GM04504 (cell line): ENCODE measurements around the gene VMAC.
A peak's percentile ranks its signal among the peaks of the same experiment; 100 is the strongest.

Source experiments
- DNase-seq: peaks from one replicate; pipeline ENCODE4 v3.0.0-alpha.2; 2012; ENCODE audit warnings: low read depth

The VMAC gene

DNA sequence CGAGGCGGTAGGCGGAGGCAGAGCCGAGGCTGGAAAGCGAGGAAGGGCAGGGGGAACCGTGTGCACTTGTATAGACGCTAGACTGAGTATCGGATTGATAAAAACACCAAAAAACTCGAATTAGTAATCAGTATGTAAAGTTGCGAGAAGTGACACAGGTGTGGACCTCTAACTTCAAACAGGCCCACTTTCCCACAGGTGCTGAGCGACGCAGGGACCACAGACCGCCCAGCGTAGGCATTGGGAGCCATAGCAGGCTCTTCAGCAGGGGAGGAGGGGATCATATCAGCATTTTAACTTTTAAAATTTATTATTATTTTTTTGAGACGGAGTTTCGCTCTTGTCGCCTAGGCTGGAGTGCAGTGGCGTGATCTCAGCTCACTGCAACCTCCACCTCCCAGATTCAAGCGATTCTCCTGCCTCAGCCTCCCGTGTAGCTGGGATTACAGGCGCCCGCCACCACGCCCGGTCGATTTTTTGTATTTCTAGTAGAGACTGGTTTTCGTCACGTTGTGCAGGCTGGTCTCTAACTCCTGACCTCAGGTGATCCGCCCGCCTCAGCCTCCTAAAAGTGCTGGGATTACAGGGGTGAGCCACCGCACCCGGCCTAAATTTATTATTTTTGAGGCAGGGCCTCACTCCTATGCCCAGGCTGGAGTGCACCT, 574 bp downstream of the VMAC start:
- DNase-seq = no peak

DNA sequence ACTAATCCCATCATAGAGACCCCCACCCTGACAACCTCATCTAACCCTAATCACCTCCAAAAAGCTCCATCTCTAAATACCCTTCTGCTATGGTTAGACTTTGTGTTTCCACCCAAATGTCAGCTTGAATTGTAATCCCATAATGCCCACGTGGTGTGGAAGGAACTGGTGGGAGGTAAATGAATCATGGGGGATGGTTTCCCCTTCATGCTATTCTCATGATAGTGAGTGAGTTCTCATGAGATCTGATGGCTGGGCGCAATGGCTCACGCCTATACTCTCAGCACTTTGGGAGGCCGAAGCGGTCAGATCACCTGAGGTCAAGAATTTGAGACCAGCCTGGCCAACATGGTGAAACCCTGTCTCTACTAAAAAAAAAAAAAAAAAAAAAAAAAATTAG, 2.6 kb downstream of the VMAC start:
- DNase-seq = no peak

DNA sequence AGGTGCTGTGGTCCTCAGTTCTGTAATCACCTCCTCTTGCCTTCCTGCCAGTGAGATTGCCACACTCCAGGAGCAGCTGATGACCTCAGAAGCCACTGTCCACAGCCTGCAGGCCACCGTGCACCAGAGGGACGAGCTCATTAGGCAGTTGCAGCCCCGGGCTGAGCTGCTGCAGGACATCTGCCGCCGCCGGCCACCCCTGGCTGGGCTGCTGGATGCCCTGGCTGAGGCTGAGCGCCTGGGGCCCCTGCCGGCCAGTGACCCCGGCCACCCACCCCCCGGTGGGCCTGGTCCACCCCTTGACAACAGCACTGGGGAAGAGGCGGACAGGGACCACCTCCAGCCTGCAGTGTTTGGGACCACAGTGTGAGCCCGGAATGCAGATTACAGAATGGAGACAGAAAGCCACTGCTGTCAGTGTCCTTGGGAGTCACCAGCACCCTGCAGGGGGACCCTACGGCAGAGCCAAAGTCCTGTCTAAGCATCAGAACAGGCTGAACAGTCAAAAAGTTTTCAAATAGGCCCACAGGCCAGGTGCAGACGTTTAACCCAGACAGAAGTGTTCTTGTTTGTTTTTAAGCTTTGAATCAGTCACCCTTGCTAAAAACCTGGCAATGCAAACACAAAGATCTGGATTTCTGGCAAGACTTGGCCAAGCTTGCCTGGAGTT, 4.2 kb downstream of the VMAC start:
- no peak for DNase-seq

DNA sequence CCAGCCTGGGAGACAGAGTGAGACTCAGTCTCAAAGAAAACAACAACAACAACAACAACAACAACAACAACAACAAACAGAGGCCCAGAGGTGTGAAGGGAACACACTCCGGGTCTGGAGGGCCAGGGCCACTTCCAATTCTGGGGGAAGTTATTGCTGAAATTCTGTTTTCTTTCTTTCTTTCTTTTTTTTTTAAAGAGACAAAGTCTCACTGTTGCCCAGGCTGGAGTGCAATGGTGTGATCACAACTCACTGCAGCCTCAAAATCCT, 5.9 kb downstream of the VMAC start:
- no peak for DNase-seq

DNA sequence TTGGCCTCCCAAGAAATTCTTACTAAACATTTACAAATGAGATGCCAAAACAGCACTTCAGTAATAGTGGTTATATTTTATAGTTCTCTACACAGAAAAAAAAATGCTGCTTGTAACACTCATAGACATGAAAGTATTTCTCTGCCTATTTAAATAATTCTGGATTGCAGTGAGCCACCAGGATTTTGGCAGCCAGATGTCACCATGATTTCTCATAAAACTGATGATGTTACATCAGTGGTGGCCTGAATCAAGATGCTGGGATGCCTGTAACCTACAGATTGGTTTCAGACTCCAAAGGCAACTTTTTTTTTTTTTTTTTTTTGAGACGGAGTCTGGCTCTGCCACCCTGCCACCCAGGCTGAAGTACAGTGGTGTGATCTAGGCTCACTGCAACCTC, 6.7 kb downstream of the VMAC start:
- DNase-seq = peak; percentile 24

DNA sequence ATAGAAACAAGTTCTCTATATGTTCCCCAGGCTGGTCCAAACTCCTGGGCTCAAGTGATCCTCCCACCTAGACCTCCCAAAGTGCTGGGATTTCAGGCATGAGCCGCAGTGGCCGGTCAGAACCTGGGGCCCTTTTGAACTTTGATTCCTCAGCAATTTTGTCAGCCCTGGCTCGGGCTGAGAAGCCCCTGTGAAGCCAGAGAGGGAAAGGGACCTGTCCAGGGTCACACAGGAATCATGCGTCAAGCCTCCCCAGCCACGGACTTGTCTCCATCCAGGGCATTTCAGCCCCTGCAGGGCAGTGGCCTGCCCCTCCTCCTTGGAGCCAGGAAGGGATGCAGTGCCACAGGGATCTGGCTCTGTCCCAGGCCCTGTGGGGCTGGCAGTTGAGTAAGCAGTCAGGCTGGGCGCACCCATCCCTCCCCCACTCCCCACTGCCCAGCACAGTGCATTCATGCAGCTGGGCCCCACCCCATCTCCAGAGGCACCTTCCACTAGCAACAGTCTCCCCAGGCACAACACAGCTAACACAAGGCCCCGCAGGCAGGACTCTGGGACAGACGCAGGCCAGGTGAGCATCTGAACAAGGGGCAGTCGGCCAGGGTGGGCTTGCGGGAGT, 9.2 kb downstream of the VMAC start, which contains the start of gene CAPS:
CAPS (plus strand) TSS at position 516 of the 619 bp plus-strand sequence. CDS start 153 bp downstream, outside the sequence.
- DNase-seq = peak; percentile 47

DNA sequence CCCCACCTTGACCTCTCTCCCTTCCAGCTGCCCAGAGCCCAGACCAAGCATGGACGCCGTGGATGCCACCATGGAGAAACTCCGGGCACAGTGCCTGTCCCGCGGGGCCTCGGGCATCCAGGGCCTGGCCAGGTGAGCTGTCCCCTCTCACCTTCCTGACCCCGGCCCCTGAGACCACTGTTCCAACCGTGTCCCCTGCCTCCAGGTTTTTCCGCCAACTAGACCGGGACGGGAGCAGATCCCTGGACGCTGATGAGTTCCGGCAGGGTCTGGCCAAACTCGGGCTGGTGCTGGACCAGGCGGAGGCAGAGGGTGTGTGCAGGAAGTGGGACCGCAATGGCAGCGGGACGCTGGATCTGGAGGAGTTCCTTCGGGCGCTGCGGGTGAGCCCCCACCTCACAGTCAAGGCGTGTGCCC, 9.7 kb downstream of the VMAC start:
- DNase-seq = no peak

DNA sequence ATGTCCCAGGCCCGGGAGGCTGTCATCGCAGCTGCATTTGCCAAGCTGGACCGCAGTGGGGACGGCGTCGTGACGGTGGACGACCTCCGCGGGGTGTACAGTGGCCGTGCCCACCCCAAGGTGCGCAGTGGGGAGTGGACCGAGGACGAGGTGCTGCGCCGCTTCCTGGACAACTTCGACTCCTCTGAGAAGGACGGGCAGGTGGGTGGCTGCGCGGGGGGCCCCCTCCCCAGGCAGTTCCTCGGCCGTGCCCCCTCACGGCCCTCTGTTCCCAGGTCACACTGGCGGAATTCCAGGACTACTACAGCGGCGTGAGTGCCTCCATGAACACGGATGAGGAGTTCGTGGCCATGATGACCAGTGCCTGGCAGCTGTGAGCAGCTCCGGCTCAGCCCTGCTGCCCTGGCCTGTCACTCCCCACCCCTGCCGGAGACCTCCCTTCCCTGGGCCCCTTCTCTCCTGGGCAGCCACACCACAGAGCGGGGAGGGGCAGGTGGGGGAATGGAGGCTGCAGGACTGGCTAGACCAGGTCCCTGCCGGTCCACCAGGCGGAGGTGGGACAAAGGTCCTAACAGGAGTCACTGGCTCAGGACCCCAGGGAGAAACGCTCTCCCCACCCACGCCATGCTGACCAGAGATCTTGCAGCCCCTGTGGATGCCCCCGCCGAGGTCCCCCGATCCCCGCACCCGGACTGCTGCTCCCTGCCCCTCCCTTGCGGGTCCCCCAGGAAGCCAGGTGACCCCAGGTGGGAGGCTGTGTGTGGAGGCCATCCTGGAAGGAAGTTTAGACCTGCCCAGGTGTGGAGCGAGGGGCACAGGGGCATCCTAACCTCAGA, 10.5 kb downstream of the VMAC start:
- DNase-seq = no peak

DNA sequence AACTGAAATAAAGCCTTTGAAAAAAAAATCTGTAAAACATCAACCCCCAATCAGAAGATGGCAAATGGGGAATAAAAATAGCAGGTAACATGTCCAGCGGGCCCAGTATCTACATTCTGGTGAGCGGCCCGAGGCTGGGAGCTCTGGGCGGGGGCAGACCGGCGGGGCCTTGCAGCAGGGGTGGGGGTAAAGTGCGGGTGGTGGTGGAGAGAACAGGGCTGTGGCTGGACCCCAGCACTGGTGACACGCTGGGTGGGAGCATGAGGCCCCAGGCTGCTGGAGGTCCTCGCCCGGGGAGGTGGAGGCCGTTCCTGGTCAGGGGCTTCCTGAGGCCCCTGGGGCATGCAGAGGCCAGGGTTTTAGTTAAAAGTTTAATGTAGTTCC, 11.1 kb downstream of the VMAC start:
- DNase-seq = no peak

DNA sequence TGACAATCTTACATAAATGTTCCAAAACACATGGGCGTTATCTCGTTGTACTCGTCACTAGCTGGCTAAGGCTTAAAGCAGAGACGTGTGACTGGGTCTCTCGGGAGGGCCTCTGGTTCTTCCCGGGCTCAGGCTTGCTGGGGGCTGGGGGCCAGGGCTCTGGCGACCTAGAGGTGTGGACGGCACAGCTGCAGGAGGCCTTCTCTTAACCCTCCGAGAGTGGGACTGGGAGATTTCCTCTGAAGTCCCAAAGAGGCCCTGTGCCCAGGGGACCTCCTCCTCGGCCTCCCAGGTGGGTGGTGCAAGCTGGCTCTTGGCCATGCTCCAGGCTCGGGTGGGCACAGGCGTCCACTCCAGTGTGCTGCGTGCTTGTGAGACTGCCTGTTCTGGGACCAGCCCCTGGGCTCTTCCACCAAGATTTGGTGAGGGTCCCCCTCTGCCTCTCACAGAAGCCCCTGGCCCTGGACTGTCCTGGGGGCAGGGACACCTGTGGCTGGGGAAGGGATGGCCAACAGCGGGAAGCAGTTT, 11.6 kb downstream of the VMAC start:
- DNase-seq = no peak

DNA sequence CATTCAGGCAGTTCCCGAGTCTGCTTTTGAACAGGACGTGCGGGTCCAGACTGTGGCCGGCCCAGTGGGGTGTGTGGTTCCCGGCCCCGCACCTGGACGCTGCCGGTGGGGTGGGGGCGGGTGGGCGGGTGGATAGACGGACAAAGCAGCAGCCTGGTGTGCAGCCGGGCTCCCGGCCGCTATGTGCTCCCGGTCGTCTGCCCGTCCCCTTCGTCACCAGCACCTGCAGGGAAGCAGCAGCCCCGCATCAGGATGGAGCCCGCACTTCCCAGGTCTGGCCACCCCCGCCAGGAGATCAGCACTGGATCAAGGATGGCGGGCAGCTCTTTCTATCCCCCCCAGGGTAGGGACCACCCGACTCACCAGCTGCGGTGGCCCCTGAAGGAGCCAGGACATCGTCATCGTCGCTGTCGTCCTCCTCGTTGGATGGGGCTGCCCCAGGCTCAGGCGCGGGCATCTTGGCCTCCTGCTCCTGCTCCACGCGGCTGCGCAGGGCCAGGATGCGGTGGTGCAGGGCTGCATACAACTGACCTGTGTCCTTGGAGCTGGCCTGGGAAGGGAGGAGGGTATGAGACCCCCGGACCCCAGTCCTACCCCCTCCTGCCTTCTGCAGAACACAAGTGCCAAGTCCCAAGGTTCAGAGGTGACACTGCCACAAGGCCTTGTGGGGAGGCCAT, 12.9 kb downstream of the VMAC start:
- DNase-seq = no peak

DNA sequence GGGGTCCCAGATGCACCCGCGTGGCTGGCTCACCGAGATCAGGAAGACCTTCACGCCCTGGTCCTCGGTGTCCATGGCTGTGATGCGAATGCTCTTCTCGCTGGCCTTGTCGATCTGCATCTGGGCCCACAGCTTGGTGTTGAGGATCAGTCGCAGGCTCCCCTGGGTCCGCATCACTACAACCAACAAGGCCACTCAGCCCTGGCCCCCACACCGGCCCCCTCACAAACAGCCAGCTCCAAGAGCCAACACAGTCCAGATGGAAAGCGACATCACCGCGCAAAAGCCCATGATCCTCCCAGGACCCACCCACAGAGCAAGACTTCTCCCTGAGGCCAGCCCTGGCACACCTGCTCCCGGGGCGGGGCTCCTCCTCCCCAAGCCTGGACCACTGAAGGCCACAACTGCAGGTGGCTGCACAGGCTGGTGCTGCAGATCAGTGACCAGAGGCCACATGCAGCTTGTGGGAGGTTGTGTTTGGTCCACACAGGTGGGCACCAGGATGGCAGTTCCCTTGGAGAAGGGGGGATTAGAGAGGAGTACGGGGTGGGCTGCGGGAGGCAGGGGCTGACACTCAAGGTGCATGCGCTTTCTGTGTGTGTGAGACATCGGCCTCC, 13.9 kb downstream of the VMAC start:
- DNase-seq = no peak

DNA sequence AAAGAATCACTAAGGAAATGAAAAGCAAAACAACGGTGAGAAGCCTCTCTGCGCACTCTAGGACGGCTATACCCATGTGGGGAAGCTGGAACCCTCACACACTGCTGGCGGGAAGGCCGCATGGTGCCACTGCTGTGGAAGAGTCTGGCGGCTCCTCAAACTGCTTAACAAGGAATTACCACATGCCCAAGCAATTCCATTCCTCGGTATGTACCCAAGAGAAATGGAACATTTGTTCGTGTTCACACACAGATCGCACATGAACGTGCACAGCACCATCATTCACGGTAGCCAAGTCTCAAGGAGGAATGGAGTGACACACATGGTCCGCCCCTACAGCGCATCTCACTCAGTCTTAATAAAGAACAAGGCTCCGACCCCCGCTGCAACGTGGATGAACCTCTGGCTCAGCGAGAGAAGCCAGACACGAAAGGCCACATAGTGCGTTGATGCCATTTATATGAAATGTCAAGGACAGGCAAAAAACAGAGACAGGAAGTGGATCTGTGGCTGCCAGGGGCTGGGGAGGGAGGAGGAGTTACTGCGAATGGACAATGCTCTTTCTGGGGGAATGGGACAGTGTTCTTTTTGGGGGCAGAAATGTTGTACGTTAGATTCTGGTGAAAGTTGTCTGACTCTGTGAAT, 17.0 kb downstream of the VMAC start:
- no peak for DNase-seq

DNA sequence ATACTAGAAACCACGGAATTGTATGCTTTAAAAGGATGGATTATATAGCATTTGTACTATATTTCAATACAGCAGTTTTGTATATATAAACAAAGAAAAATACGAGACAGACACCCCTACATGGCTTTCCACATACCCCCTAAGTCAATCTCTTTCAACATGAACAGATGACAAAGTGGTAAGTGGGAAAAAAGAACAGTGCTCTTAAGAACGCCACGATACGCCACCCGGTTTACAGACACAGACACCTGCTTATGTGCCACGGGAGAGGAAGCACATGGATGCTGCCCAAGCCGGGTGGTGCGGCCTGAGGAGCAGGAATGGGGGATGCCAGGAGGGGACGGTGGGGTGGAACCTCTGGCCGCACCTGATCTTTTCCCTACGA, 17.5 kb downstream of the VMAC start:
- no peak for DNase-seq

DNA sequence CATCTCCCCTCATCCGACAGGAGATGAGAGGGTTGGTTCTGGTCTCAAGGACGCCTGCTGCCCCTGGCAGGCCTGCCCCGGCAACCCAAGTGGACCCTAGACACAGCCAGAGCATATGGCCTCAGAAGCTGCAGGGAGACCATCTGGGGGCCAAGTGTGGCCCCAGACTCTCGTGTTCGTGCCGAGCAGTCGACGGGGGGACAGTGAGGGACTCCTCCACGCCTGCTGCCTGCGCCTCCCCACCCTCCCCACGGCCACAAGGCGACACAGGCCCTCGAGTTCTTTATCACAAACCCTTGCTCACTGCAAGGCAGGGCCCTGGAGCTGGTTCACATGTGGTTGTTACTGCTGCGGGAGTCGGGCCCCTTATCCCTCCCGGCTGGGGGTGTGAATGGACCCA, 18.7 kb downstream of the VMAC start:
- no peak for DNase-seq

DNA sequence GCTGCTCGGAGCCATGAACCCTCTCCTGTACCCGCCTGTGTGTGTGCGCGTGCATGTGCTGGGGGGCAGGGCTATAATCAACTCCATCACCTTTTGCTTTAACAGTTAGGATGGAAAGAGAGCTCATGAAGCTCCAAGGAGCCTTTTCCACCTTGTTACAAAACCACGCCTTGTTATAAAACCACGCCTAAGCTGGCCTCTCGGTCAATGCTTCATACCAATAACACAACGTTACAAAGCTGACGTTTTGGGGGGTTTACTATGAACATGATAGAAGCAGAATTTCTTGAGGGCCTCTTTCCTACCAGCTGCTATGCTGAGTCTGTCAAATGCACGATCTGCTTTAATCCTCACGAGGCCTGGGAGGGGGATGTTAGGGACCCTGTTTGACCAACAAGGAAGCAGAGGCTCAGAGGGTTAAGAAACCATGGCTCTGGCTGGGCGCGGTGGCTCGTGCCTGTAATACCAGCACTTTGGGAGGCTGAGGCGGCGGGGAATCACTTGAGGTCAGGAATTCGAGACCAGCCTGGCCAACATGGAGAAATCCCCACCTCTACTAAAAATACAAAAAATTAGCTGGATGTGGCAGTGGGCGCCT, 21.3 kb downstream of the VMAC start:
- DNase-seq = no peak

DNA sequence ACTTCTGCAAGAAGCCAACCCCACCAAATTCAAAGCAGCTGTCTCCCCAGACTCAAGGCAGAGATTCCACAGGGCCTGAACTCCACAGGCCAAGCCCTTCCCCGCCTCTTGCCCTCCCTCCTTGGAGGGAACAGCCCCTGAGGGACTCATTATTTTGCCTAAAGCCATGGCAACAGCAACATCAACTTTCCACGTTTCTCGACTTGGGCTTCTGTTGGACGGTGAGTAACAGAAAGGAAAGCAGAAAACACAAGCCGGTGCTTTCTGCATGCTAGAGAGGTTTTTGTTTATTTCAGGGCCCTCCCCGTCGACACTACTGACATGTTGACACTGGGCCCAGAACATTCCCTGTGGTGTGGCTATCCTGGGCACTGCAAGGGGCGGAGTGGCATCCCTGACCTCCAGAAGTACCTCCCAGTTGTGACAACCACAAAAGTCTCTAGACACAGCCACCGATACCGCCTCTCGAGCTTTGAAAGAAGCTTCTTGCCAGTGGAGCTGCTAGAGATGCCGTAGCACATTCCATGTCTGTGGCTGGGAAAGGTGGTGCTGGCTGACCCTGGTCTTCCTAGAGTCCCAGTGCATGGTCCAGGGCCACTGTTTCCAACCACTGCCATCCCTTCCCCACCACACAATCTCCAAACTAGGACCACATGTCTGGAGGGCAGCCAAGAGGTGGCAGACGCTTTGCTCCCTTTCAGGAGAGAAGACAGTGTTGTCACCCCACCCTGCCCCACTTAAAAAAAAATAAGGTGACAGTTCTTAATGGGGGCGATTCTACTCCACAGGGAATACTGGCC, 22.2 kb downstream of the VMAC start:
- DNase-seq = peak; percentile 94

DNA sequence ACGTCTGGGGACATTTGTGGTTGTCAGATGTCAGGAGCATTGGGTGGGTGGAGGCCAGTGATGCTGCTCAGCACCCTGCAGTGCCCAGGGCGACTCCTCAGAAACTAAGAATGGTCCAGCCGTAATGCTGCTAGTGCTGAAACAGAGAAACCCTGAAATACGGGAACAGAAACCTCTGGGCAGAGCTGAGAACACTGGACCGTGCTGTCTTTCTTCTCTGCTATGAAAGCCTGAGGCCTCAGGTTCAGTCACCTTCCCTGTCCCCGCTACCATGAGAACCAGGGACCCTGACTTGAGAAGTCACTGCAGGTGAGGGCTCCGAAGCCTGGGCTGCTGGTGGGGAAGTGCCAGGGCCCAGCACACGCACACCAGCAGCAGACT, 22.8 kb downstream of the VMAC start:
- no peak for DNase-seq

DNA sequence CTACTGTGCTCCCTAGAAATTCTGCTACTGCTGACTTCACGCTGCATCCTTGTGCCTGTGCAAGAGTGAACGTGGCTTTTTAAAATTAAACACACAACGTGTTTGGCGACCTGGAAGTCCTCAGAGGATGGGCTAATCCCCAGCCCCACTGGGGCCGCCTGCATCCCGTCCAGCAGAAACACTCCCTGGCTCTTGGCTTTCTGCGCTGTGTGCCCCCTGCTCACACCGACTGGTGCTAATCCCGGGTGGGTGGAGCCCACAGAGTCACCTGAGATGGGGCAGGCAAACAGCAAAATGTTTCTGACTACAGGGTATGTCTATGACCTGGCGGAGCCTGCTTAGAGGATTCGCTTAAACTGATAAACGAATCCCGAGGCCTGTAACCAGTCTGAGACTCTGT, 24.5 kb downstream of the VMAC start:
- DNase-seq = no peak

DNA sequence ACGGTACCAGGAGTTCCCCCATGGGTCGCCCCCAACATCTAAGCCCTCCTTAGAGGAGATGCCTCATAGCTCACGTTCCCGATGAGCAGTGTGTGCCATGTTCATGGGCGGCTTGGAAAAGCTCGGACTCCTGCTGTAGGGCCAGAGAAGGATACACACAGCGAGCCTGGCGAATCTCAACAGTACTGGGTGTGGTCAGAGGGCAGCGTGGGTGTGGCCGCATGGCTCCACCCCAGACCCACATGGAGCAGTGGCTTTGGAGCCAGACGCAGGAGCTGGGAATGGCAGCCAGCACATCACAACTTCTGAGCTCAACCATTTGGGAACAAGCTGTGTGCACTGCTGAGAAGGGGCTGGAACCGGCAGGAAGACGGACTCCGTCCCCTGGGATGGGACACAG, 25.0 kb downstream of the VMAC start:
- DNase-seq = no peak
